GM21825 (cell line): ENCODE data around the gene GULP1.

Source experiments
- ATAC-seq: cut with Tn5 transposase; IDR thresholded peaks from one replicate; pipeline ENCODE4 v1.9.1; 2021; ENCODE audit warnings: mild to moderate bottlenecking, moderate library complexity; ENCODE audit not compliant: unreplicated experiment

The GULP1 gene

GRCh38 chr2:188414869-188415753, 123.4 kb downstream of the GULP1 start:
- no peak for ATAC-seq

- no peak for ATAC-seq
Observed at GRCh38 chr2:188415754-188416083, 124.0 kb downstream of the GULP1 start.

- no peak for ATAC-seq
Observed at GRCh38 chr2:188416367-188416766, 124.7 kb downstream of the GULP1 start.

- no peak for ATAC-seq
Observed at GRCh38 chr2:188422726-188423125, 131.1 kb downstream of the GULP1 start.

- ATAC-seq = no peak
Observed at GRCh38 chr2:188425266-188425665, 133.6 kb downstream of the GULP1 start.

- no peak for ATAC-seq
Observed at GRCh38 chr2:188426121-188426520, 134.4 kb downstream of the GULP1 start.

- no peak for ATAC-seq
Observed at GRCh38 chr2:188430705-188431104, 139.0 kb downstream of the GULP1 start.

GRCh38 chr2:188434018-188434417, 142.3 kb downstream of the GULP1 start:
- no peak for ATAC-seq

- no peak for ATAC-seq
Observed at GRCh38 chr2:188435115-188435514, 143.4 kb downstream of the GULP1 start.

GRCh38 chr2:188437537-188437936, 145.9 kb downstream of the GULP1 start:
- ATAC-seq = no peak

GRCh38 chr2:188439986-188440385, 148.3 kb downstream of the GULP1 start:
- ATAC-seq = no peak

- ATAC-seq = no peak
Observed at GRCh38 chr2:188440849-188441248, 149.2 kb downstream of the GULP1 start.

GRCh38 chr2:188441288-188441947, 149.7 kb downstream of the GULP1 start:
- no peak for ATAC-seq

- no peak for ATAC-seq
Observed at GRCh38 chr2:188443207-188443606, 151.5 kb downstream of the GULP1 start.

GRCh38 chr2:188444106-188444835, 152.6 kb downstream of the GULP1 start:
- ATAC-seq = no peak

GRCh38 chr2:188449561-188449960, 157.9 kb downstream of the GULP1 start:
- no peak for ATAC-seq

- no peak for ATAC-seq
Observed at GRCh38 chr2:188449971-188450370, 158.3 kb downstream of the GULP1 start.

- no peak for ATAC-seq
Observed at GRCh38 chr2:188450732-188451483, 159.2 kb downstream of the GULP1 start.

GRCh38 chr2:188452084-188452483, 160.4 kb downstream of the GULP1 start:
- no peak for ATAC-seq

GRCh38 chr2:188456114-188456909, 164.6 kb downstream of the GULP1 start:
- no peak for ATAC-seq
